Gastroesophageal sphincter (tissue), 4 donors: Measurements from ENCODE around the gene HLA-DQA1. TPM values are rescaled to one million over a fixed set of nuclear protein-coding genes. Genes with fewer than 3 reads are reported as not detected.
"Not testable (repeated sequence)": the region's sequence is repeated elsewhere in the genome, so short reads cannot be mapped to it uniquely, and the experiment has no call there.

Experiments
- ATAC-seq: fragments of 150-250 bp; one replicate; pipeline ENCODE4 v1.9.1; 2016; ENCODE audit warnings: mild to moderate bottlenecking, moderate library complexity
- H3K27ac ChIP-seq, 4 donors: fragments of 200-600 bp; sonication (generic) in 3 of 4; 1 replicate in 3 of 4; 2 replicates in 1 of 4; pipeline ENCODE4 v1.5.1; 2016 to 2019
- H3K27me3 ChIP-seq: fragments of 200-600 bp; sonication (generic); one replicate; pipeline ENCODE4 v1.5.1; 2019
- H3K36me3 ChIP-seq, 2 donors: fragments of 200-600 bp; sonication (generic); one replicate each; pipeline ENCODE4 v1.5.1; 2019; ENCODE audit warnings: control low read depth in 1 of 2
- H3K4me1 ChIP-seq, 3 donors: fragments of 200-600 bp; sonication (generic); 1 replicate in 2 of 3; 2 replicates in 1 of 3; pipeline ENCODE4 v1.5.1; 2016 to 2019; ENCODE audit warnings: control low read depth in 2 of 3
- H3K4me3 ChIP-seq, 2 donors: fragments of 200-600 bp; sonication (generic); one replicate each; pipeline ENCODE4 v1.5.1; 2019; ENCODE audit warnings: mild to moderate bottlenecking in 1 of 2, moderate library complexity in 1 of 2
- H3K9me3 ChIP-seq, 3 donors: fragments of 200-600 bp; sonication (generic); one replicate each; pipeline ENCODE4 v1.5.1; 2017 to 2019; ENCODE audit warnings: control low read depth in 2 of 3
- CTCF ChIP-seq, 4 experiments: fragments of 200-600 bp in 2 of 4; fragments of 450-650 bp in 2 of 4; sonication (generic) in 1 of 4; IDR thresholded peaks; one replicate each; pipeline ENCODE4 v1.5.1; 2017 to 2019; ENCODE audit warnings: antibody characterized with exemption in 4 of 4, mild to moderate bottlenecking in 2 of 4, moderate library complexity in 2 of 4
- EP300 ChIP-seq: sonication (generic); formaldehyde crosslinking; IDR thresholded peaks from one replicate; pipeline ENCODE4 v1.6.1; 2017; ENCODE audit warnings: antibody characterized with exemption, mild to moderate bottlenecking
- POLR2A ChIP-seq, 2 donors: fragments of 450-650 bp; IDR thresholded peaks; one replicate each; pipeline ENCODE4 v1.6.1; 2017; ENCODE audit warnings: antibody characterized with exemption in 2 of 2, mild to moderate bottlenecking in 2 of 2, moderate library complexity in 1 of 2
- POLR2AphosphoS5 ChIP-seq: sonication (generic); formaldehyde crosslinking; IDR thresholded peaks from one replicate; pipeline ENCODE4 v1.6.1; 2017; ENCODE audit warnings: antibody characterized with exemption
- WGBS, 2 donors: methylation state at CpG; one replicate each; pipeline ENCODE4 v1.1.5; 2018; ENCODE audit warnings: low coverage in 1 of 2; 5-methylcytosine and 5-hydroxymethylcytosine counted together
- total RNA-seq, 4 donors: library from RNA; depleted of rRNA; stranded (reverse); fragments of >200 nt; gene quantifications; one replicate each; pipeline ENCODE4 v1.1.0, GENCODE V29; 2016

The HLA-DQA1 gene
- total RNA-seq, 4 donors from 2014 or later, result 1.7 to 7.8 (median 4.3) TPM; not detected in 1

GRCh38 chr6:32645047-32645703 is 8.0 kb downstream of the HLA-DQA1 start:
- Histone ChIP-seq H3K27ac (no peak overlapping the region), H3K4me1 (no peaks in the 10 kb centered on the region), H3K9me3 (no peaks in the 10 kb centered on the region), H3K27me3 (no peaks in the 10 kb centered on the region), H3K4me3 (no peak overlapping the region), H3K36me3 (no peaks in the 10 kb centered on the region)
- WGBS, 2 donors, result no CpG with 5 or more reads among the region's 6 CpGs
- no peak for ATAC-seq
- TF ChIP-seq POLR2AphosphoS5 (no peak), CTCF (IDR thresholded peaks at IDR 0.05) (no peak), POLR2A (IDR thresholded peaks at IDR 0.05) (no peak), EP300 (no peak)

GRCh38 chr6:32655203-32655710 is 18.1 kb downstream of the HLA-DQA1 start:
- WGBS, 2 donors, result 0% methylated on average over 2 of the region's 2 CpGs
- ATAC-seq, result no peak
- Histone ChIP-seq H3K36me3 (no peaks in the 10 kb centered on the region), H3K4me3 (no peak overlapping the region), H3K4me1 (no peaks in the 10 kb centered on the region), H3K27me3 (no peaks in the 10 kb centered on the region), H3K9me3 (no peaks in the 10 kb centered on the region), H3K27ac (no peak overlapping the region)
- no peak for TF ChIP-seq CTCF (IDR thresholded peaks at IDR 0.05)
- no peak for TF ChIP-seq POLR2AphosphoS5
- TF ChIP-seq POLR2A (IDR thresholded peaks at IDR 0.05), result no peak
- TF ChIP-seq EP300, result no peak

GRCh38 chr6:32657329-32657728 is 20.1 kb downstream of the HLA-DQA1 start:
- not testable (repeated sequence) for H3K36me3 ChIP-seq, H3K4me1 ChIP-seq, H3K4me3 ChIP-seq, ATAC-seq, H3K27ac ChIP-seq, H3K27me3 ChIP-seq, H3K9me3 ChIP-seq
- no CpG with 5 or more reads among the region's 6 CpGs for WGBS, 2 donors

GRCh38 chr6:32657819-32658218 is 20.6 kb downstream of the HLA-DQA1 start:
- ATAC-seq, H3K27ac ChIP-seq, H3K4me1 ChIP-seq, H3K4me3 ChIP-seq, H3K27me3 ChIP-seq, H3K36me3 ChIP-seq, H3K9me3 ChIP-seq: not testable (repeated sequence)

- H3K27ac ChIP-seq, result no peak overlapping the region
- 83 to 100% methylated on average over 1 to 3 of the region's 6 CpGs for WGBS, 2 donors
- no peak for ATAC-seq
- H3K4me3 ChIP-seq, result no peak overlapping the region
- H3K27me3 ChIP-seq, result no peaks in the 10 kb centered on the region
- H3K9me3 ChIP-seq, result no peaks in the 10 kb centered on the region
- H3K36me3 ChIP-seq, result no peaks in the 10 kb centered on the region
- TF ChIP-seq CTCF (IDR thresholded peaks at IDR 0.05) (no peak), EP300 (no peak), POLR2AphosphoS5 (no peak)
- no peaks in the 10 kb centered on the region for H3K4me1 ChIP-seq
Measured at GRCh38 chr6:32658268-32658897, 21.2 kb downstream of the HLA-DQA1 start.

GRCh38 chr6:32659856-32660595 is 22.8 kb downstream of the HLA-DQA1 start:
- 20 to 30% methylated on average over 2 to 3 of the region's 4 CpGs for WGBS, 2 donors
- no peaks in the 10 kb centered on the region for H3K9me3 ChIP-seq
- no peaks in the 10 kb centered on the region for H3K36me3 ChIP-seq
- H3K27me3 ChIP-seq, result no peaks in the 10 kb centered on the region
- TF ChIP-seq CTCF (IDR thresholded peaks at IDR 0.05) (no peak), POLR2AphosphoS5 (no peak), EP300 (no peak), POLR2A (IDR thresholded peaks at IDR 0.05) (no peak)
- ATAC-seq, result no peak
- H3K27ac ChIP-seq, result no peak overlapping the region
- no peaks in the 10 kb centered on the region for H3K4me1 ChIP-seq
- H3K4me3 ChIP-seq, result no peak overlapping the region
